Suprapubic skin (tissue), 4 donors: ENCODE measurements around the gene ERC2. TPM values are rescaled to one million over a fixed set of nuclear protein-coding genes. Genes with fewer than 3 reads are reported as not detected.

Experiments
- DNase-seq, 2 donors: peaks; one replicate each; pipeline ENCODE4 v3.0.0-alpha.2; 2019; ENCODE audit warnings: low spot score in 2 of 2
- H3K27ac ChIP-seq: fragments of 200-600 bp; sonication (generic); one replicate; pipeline ENCODE4 v1.5.1; 2019
- H3K27me3 ChIP-seq: fragments of 200-600 bp; sonication (generic); one replicate; pipeline ENCODE4 v1.5.1; 2019
- H3K36me3 ChIP-seq: fragments of 200-600 bp; sonication (generic); one replicate; pipeline ENCODE4 v1.5.1; 2019
- H3K4me1 ChIP-seq: fragments of 200-600 bp; sonication (generic); one replicate; pipeline ENCODE4 v1.5.1; 2019
- H3K4me3 ChIP-seq: fragments of 200-600 bp; sonication (generic); one replicate; pipeline ENCODE4 v1.5.1; 2019; ENCODE audit warnings: mild to moderate bottlenecking
- H3K9me3 ChIP-seq: fragments of 200-600 bp; sonication (generic); one replicate; pipeline ENCODE4 v1.5.1; 2019
- EP300 ChIP-seq: sonication (generic); formaldehyde crosslinking; IDR thresholded peaks from one replicate; pipeline ENCODE4 v1.6.1; 2017; ENCODE audit warnings: antibody characterized with exemption
- POLR2A ChIP-seq, 2 donors: fragments of 450-650 bp; IDR thresholded peaks; one replicate each; pipeline ENCODE4 v1.6.1; 2017; ENCODE audit warnings: antibody characterized with exemption in 2 of 2, mild to moderate bottlenecking in 2 of 2, moderate library complexity in 2 of 2
- POLR2AphosphoS5 ChIP-seq, 3 donors: sonication (generic); formaldehyde crosslinking; IDR thresholded peaks; one replicate each; pipeline ENCODE4 v1.6.1; 2017; ENCODE audit warnings: antibody characterized with exemption in 3 of 3
- WGBS: methylation state at CpG from one replicate; pipeline ENCODE4 v1.1.5; 2018; 5-methylcytosine and 5-hydroxymethylcytosine counted together
- total RNA-seq, 4 donors: library from RNA; depleted of rRNA; stranded (reverse); fragments of >200 nt; gene quantifications; one replicate each; pipeline ENCODE4 v1.1.0, GENCODE V29; 2016
- TF ChIP-seq, protein P1 (sequence below), 2 donors: fragments of 200-600 bp in 1 of 2; fragments of 450-650 bp in 1 of 2; sonication (generic) in 1 of 2; IDR thresholded peaks; one replicate each; pipeline ENCODE4 v1.5.1; 2016 to 2019; ENCODE audit warnings: antibody characterized with exemption in 2 of 2, mild to moderate bottlenecking in 1 of 2, moderate library complexity in 1 of 2

The ERC2 gene
- total RNA-seq, 4 donors from 2014 or later = 0.21 TPM; not detected in 3

GRCh38 chr3:55690726-55691125 is 777.5 kb downstream of the ERC2 start:
- Histone ChIP-seq H3K4me1 (no peaks in the 10 kb centered on the region), H3K4me3 (no peak overlapping the region), H3K27me3 (peaks cover 3% of the 10 kb centered on the region), H3K36me3 (no peaks in the 10 kb centered on the region), H3K27ac (no peak overlapping the region), H3K9me3 (no peaks in the 10 kb centered on the region)
- 85% methylated on average over 3 of the region's 3 CpGs for WGBS
- TF ChIP-seq, protein P1, sequence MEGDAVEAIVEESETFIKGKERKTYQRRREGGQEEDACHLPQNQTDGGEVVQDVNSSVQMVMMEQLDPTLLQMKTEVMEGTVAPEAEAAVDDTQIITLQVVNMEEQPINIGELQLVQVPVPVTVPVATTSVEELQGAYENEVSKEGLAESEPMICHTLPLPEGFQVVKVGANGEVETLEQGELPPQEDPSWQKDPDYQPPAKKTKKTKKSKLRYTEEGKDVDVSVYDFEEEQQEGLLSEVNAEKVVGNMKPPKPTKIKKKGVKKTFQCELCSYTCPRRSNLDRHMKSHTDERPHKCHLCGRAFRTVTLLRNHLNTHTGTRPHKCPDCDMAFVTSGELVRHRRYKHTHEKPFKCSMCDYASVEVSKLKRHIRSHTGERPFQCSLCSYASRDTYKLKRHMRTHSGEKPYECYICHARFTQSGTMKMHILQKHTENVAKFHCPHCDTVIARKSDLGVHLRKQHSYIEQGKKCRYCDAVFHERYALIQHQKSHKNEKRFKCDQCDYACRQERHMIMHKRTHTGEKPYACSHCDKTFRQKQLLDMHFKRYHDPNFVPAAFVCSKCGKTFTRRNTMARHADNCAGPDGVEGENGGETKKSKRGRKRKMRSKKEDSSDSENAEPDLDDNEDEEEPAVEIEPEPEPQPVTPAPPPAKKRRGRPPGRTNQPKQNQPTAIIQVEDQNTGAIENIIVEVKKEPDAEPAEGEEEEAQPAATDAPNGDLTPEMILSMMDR (IDR thresholded peaks at IDR 0.05) = no peak
- no peak for DNase-seq

- Histone ChIP-seq H3K4me3 (no peak overlapping the region), H3K9me3 (no peaks in the 10 kb centered on the region), H3K4me1 (no peaks in the 10 kb centered on the region), H3K36me3 (no peaks in the 10 kb centered on the region), H3K27me3 (peaks cover 3% of the 10 kb centered on the region), H3K27ac (no peak overlapping the region)
- whole genome bisulfite sequencing = 68% methylated on average over 3 of the region's 3 CpGs
- no peak for DNase-seq
- no peak for TF ChIP-seq POLR2A (IDR thresholded peaks at IDR 0.05)
- TF ChIP-seq EP300 = no peak
Observed at GRCh38 chr3:55690177-55690576, 778.1 kb downstream of the ERC2 start.

DNA sequence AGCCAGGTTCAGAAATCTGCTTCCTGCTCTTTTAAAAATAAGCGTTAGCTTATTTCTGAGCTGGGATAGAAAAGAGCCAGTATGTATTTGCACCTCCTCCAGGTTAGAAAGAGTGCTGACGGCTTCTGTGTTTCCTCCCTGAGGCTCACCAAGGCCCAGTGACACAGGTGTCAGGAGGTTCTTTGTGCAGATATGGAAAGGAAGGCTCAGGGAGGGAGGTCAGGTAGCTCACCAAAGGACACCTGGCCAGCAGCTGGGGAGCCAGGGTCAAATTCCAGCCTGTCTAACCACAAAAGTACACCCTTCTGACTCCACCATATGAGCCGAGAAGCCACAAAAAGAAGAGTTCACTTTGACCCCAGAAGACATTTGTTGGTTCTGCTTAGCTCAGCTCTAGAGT is 780.1 kb downstream of the ERC2 start:
- no peak for TF ChIP-seq EP300
- no peak for TF ChIP-seq POLR2A (IDR thresholded peaks at IDR 0.05)
- TF ChIP-seq, protein P1 (IDR thresholded peaks at IDR 0.05) = no peak
- no peak for TF ChIP-seq POLR2AphosphoS5 (IDR thresholded peaks at IDR 0.05)
- H3K27me3 ChIP-seq = peaks cover 3% of the 10 kb centered on the region
- H3K4me1 ChIP-seq = no peaks in the 10 kb centered on the region
- no peaks in the 10 kb centered on the region for H3K36me3 ChIP-seq
- 95% methylated on average over 3 of the region's 3 CpGs for WGBS
- H3K9me3 ChIP-seq = no peaks in the 10 kb centered on the region
- no peak overlapping the region for H3K4me3 ChIP-seq
- DNase-seq = no peak
- H3K27ac ChIP-seq = no peak overlapping the region

DNA sequence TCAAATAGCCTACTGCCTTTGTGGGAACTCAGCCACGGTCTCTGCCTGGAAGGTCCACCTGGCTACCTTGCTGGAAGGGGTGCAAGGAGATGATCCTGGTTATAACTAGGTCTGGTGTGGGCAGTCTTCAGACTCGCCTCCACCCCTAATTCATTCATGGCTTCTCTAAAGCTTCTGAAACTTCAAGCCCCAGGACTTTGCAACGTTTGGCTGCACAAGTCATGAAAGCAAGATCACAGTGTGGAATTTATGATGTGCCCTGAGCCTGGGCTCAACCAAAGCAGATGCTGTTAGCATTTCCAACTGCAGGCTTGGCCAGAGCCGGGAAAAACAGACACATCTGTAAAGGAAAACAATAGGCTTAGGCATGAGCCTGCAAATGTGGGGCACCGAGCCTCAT is 780.7 kb downstream of the ERC2 start:
- no peaks in the 10 kb centered on the region for H3K36me3 ChIP-seq
- DNase-seq = no peak
- TF ChIP-seq POLR2A (IDR thresholded peaks at IDR 0.05) = no peak
- H3K9me3 ChIP-seq = no peaks in the 10 kb centered on the region
- H3K4me1 ChIP-seq = no peaks in the 10 kb centered on the region
- no peak overlapping the region for H3K27ac ChIP-seq
- peaks cover 3% of the 10 kb centered on the region for H3K27me3 ChIP-seq
- WGBS = 59% methylated on average over 5 of the region's 5 CpGs
- no peak overlapping the region for H3K4me3 ChIP-seq

DNA sequence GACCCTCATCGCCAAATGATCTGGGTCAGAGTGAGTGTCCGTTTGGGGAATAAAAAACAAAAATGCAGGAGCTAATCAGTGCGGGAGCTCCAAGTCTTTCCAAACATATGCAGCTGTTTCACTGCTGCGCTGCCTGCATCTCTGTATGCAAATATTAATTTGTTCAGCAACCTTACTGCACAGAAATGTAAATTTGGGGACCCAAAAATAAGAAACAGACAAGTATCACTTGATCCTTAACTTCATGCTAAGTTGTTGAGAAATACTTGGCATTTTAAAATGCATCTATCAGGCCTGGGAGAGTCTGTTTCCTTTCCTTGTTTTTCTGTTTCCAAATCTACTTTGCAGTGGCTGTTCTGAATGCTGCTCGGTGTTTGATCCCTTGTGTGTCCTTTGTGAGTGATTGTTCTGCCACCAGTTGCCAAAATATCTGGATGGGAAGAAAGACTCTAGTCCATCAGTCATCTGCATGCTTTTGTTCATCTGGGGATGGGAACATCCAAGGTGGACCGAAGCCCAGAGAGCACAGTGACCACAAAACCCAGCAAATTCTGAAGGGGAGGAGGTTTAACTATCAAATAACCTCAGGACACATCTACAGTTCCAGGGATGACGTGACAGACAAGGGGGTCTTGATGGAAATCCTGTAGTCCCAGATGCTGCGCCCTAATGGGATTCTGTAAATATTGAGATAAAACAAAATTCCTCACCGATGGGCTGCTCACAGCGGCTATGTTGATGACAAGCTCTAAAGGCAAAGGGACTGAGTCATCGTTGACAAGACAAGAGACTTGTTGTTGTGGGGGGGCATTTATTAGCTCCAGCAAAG is 781.6 kb downstream of the ERC2 start:
- TF ChIP-seq, protein P1 (IDR thresholded peaks at IDR 0.05) = no peak
- TF ChIP-seq POLR2A (IDR thresholded peaks at IDR 0.05) (no peak), POLR2AphosphoS5 (IDR thresholded peaks at IDR 0.05) (no peak), EP300 (no peak)
- H3K9me3 ChIP-seq = no peaks in the 10 kb centered on the region
- H3K4me1 ChIP-seq = no peaks in the 10 kb centered on the region
- no peak for DNase-seq
- H3K27ac ChIP-seq = no peak overlapping the region
- no peak overlapping the region for H3K4me3 ChIP-seq
- H3K27me3 ChIP-seq = peaks cover 3% of the 10 kb centered on the region
- 71% methylated on average over 11 of the region's 11 CpGs for WGBS
- H3K36me3 ChIP-seq = no peaks in the 10 kb centered on the region

DNA sequence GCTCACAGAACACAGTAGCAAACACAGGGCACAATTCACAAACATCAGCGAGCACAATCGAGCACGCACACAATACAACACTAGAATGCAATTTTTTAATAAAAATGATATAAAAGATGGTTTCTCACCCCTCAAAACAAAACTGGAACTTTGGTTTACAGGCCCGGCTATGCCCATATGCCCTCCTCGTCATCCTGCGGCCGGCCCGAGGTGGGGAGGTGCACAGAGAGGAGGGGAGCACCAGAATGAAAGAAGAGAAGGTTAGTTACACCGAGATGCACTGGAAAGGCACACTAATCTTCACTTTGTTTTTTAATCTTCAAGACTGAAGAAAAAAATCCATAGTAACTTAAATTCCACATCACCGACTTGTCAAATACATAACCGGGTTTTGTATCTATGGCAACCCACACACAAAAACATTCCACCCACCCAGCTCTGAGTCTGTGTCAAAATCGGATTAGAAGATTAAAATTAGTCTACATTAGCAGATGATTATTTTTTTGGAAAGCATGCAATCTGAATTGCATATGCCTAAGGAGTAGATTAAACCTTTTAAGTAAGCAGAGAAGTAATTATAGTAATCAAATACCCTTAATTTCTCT is 784.5 kb downstream of the ERC2 start:
- Histone ChIP-seq H3K4me1 (no peaks in the 10 kb centered on the region), H3K9me3 (no peaks in the 10 kb centered on the region), H3K27me3 (peaks cover under 1% of the 10 kb centered on the region), H3K27ac (no peak overlapping the region), H3K4me3 (no peak overlapping the region), H3K36me3 (no peaks in the 10 kb centered on the region)
- DNase-seq = no peak
- 72% methylated on average over 12 of the region's 12 CpGs for WGBS
- TF ChIP-seq EP300 (no peak), POLR2AphosphoS5 (IDR thresholded peaks at IDR 0.05) (no peak), POLR2A (IDR thresholded peaks at IDR 0.05) (no peak)
- TF ChIP-seq, protein P1 (IDR thresholded peaks at IDR 0.05) = no peak
